Measurements from ENCODE around the gene GNAS. TPM values are rescaled to one million over a fixed set of nuclear protein-coding genes. Genes with fewer than 3 reads are reported as not detected.
"Not testable (repeated sequence)": the region's sequence is repeated elsewhere in the genome, so short reads cannot be mapped to it uniquely, and the experiment has no call there.

GNAS gene
- total RNA-seq, 2 donors from 2014 or later: 1,032 to 1,202 TPM

DNA sequence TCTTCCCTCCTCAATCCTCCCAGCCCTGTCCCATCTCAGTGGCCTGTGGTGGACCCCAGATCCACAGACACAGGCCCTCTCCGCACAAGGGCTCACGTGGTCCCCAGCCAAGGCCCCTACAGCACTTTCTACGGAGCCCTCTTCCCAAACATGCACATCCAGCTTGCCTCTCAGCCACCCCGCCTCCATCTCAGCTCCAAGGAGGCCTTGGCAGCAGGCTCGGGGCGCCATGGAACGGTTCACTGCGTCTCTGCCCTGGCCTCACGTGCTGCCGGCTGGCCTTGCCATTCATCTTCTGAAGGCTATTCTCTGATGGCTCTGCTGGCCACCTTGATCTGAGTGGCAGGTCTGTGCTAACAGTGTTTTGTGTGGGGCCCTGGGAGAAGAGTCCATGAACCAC, 34.8 kb upstream of the GNAS start:
- TF ChIP-seq, protein P1, sequence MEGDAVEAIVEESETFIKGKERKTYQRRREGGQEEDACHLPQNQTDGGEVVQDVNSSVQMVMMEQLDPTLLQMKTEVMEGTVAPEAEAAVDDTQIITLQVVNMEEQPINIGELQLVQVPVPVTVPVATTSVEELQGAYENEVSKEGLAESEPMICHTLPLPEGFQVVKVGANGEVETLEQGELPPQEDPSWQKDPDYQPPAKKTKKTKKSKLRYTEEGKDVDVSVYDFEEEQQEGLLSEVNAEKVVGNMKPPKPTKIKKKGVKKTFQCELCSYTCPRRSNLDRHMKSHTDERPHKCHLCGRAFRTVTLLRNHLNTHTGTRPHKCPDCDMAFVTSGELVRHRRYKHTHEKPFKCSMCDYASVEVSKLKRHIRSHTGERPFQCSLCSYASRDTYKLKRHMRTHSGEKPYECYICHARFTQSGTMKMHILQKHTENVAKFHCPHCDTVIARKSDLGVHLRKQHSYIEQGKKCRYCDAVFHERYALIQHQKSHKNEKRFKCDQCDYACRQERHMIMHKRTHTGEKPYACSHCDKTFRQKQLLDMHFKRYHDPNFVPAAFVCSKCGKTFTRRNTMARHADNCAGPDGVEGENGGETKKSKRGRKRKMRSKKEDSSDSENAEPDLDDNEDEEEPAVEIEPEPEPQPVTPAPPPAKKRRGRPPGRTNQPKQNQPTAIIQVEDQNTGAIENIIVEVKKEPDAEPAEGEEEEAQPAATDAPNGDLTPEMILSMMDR (IDR thresholded peaks at IDR 0.05): no peak
- Histone ChIP-seq H3K4me3 (no peak overlapping the region), H3K27ac (no peak overlapping the region), H3K4me1 (peaks cover 0 to 6% of the 10 kb centered on the region in 2 donors), H3K9me3 (no peaks in the 10 kb centered on the region), H3K36me3 (no peaks in the 10 kb centered on the region), H3K27me3 (no peaks in the 10 kb centered on the region)
- no peak for DNase-seq (ENCODE audit: low spot score)

DNA sequence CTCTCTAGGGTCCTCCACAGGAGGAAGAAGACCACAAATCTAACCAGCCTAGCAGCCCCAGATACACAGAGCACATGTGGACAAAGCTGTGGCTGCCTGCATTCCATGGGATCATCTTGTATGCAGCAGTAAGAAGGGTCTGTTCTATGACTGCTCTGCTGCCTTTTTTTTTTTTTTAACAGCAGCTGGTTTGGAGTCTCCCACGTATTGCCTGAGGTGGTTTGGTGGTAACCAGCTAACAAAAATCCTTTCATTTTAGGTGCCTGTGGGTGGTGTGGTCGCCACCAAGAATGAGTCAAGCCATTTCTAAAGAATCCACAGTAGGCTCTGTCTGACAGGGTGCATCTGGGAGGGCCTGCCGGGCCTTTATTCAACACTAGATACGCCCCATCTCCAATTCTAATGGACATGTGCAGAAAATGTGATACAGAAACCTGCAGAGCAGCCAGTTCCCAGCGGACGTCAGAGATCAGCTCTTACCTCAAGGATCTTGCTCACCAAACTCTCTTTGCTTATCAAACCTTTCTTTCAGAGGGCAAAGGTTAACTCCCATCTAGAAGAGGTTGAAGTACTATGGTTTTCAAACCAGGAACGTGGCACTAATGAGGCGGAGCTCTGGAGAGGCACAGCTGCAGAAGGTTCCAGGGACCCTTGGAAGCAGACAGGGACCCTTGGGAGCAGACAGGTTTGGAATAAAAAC, 33.8 kb upstream of the GNAS start:
- Histone ChIP-seq H3K27me3 (no peaks in the 10 kb centered on the region), H3K36me3 (no peaks in the 10 kb centered on the region), H3K4me3 (no peak overlapping the region), H3K9me3 (no peaks in the 10 kb centered on the region), H3K4me1 (peaks cover 0 to 12% of the 10 kb centered on the region in 2 donors), H3K27ac (no peak overlapping the region)
- no peak for DNase-seq (ENCODE audit: low spot score)
- TF ChIP-seq, protein P1 (IDR thresholded peaks at IDR 0.05): no peak

DNA sequence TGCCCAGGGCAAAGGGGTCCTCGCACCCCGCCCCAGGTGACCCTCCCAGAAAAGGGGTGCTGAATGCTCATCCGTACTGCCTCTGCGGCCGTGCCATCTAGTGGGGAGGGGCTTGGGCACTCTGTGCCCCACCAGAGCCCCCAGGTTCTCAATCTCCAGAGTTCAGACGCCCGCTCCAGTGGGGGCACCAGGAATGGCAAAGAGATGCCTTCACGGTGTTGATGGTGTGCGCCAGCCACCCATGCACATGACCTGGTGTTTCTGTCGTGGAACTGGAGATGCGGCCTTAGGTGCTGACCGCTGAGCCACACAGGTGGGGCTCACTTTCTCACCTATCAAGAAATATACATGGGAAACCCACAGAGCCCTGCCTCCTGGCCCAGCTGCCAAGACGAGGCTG, 32.6 kb upstream of the GNAS start:
- Histone ChIP-seq H3K36me3 (no peaks in the 10 kb centered on the region), H3K9me3 (no peaks in the 10 kb centered on the region), H3K27ac (no peak overlapping the region), H3K4me1 (peaks cover 0 to 12% of the 10 kb centered on the region in 2 donors), H3K4me3 (no peak overlapping the region), H3K27me3 (no peaks in the 10 kb centered on the region)
- DNase-seq (ENCODE audit: low spot score): no peak
- TF ChIP-seq, protein P1 (IDR thresholded peaks at IDR 0.05): no peak

DNA sequence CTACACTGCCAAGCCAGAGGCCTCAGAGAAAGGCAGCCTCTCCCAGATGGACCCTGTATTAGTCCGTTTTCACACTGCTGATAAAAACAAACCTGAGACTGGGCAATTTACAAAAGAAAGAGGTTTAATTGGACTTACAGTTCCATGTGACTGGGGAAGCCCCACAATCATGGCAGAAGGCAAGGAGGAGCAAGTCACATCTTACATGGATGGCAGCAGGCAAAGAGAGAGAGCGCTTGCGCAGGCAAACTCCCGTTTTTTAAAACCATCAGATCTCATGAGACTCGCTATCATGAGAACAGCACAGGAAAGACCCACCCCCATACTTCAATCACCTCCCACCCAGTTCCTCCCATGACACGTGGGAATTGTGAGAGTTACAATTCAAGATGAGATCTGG, 32.0 kb upstream of the GNAS start:
- H3K36me3 ChIP-seq, H3K4me3 ChIP-seq: not testable (repeated sequence)

DNA sequence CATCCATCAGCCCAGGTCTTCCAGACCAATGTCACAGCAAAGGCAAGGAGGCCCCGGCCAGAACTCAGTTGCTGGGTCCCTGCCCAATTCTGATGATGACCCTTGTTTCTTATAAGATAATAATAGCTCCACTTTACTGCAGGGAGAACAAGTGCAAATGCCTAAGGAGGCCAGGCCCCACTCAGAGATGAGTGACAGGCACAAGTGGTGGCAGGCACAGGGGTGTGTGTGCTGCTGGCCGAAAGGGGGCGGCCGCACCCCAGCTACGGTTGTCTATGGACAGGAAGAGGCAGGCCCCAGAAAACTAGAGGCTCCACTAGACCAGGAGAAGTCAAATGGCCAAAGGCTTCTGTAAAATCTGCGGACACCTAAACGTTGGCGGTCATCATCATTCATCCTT, 30.4 kb upstream of the GNAS start:
- Histone ChIP-seq H3K4me3 (no peak overlapping the region), H3K27me3 (no peaks in the 10 kb centered on the region), H3K27ac (no peak overlapping the region), H3K4me1 (peaks cover 0 to 12% of the 10 kb centered on the region in 2 donors), H3K9me3 (no peaks in the 10 kb centered on the region), H3K36me3 (no peaks in the 10 kb centered on the region)
- TF ChIP-seq, protein P1 (IDR thresholded peaks at IDR 0.05): no peak
- DNase-seq (ENCODE audit: low spot score): no peak

More for the DNA sequence above, 32.0 kb upstream of the GNAS start:
- H3K4me1 ChIP-seq: peaks cover 0 to 12% of the 10 kb centered on the region in 2 donors
- DNase-seq (ENCODE audit: low spot score); H3K27ac ChIP-seq; H3K9me3 ChIP-seq; H3K27me3 ChIP-seq: not testable (repeated sequence)

DNA sequence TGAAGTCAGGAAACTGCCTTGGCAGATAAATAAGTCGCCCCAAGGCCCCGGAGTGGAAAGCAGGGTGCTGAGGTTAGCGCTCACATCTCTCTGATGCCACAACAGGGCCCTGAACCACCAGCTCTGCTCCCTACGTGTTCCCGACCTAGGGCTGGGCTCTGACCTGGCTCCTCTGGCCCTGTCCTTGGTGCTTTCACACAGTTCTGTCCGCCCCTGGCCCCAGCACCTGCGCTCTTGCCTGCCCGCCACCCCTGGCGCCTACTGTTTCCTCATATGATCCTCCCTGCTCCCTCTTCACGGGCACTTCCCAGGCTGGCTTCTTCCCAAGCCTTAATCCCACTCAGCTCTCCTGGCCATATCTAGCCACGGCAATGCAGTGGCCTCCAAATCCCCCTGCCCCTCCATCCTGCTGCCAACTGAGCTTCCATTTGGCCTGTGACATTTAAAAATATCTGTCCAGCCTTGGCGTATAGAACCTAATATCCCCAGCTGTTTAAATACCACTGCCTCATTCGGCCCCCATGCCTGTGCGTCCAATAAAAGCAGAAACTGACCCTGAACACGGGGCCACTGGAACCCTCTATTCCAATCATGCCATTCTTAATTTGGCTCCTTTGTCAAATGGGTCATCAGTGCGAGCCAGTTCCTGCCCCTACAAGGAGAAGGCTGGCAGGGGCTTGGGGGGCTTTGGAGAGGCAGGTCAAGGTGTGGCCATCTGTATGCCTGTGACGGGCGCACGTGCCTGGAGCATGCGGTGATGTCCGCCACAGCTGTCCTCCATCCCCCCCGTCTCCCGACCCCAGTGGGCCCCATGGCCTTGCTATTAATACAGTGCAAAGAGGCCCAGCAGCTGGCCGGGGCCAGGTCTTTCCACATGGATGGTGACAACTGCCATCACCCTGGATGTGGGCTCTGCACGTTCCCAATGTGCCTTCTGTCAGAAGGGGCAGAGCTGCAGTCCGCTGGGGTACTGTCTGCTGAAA, 29.5 kb upstream of the GNAS start:
- H3K36me3 ChIP-seq: no peaks in the 10 kb centered on the region
- TF ChIP-seq, protein P1 (IDR thresholded peaks at IDR 0.05): no peak
- H3K27ac ChIP-seq: no peak overlapping the region
- no peaks in the 10 kb centered on the region for H3K27me3 ChIP-seq
- H3K9me3 ChIP-seq: no peaks in the 10 kb centered on the region
- no peak overlapping the region for H3K4me3 ChIP-seq
- no peak for DNase-seq (ENCODE audit: low spot score)
- H3K4me1 ChIP-seq: peaks cover 0 to 12% of the 10 kb centered on the region in 2 donors

All from right atrium auricular region (tissue), 2 donors.